WTC11 (cell line): ENCODE data around the gene ZNF214. TPM values are rescaled to one million over a fixed set of nuclear protein-coding genes. Genes with fewer than 3 reads are reported as not detected.

Experiments
- ATAC-seq: fragments of 200-7000 bp; cut with Tn5 transposase; 2 replicates; pipeline ENCODE4 v1.10.0; 2021; ENCODE audit warnings: mild to moderate bottlenecking, moderate library complexity
- CTCF ChIA-PET: fragments of 300-600 bp; sonication (Branson Sonifier 250); formaldehyde crosslinking; loops from one replicate; lab custom pipeline; 2021; ENCODE audit warnings: antibody characterized with exemption; lab: Charles Lee
- POLR2A ChIA-PET: fragments of 350-600 bp; sonication (Branson Sonifier 250); formaldehyde crosslinking; loops from one replicate; lab custom pipeline; 2021; ENCODE audit warnings: antibody characterized with exemption; lab: Charles Lee
- DNase-seq: peaks from one replicate; pipeline ENCODE4 v3.0.0; 2021; ENCODE audit warnings: low spot score
- H3K27ac Mint-ChIP-seq: 2 replicates; pipeline ENCODE4 v1.8.0; 2021; ENCODE audit warnings: mixed read lengths
- H3K27me3 Mint-ChIP-seq: 2 replicates; pipeline ENCODE4 v1.8.0; 2021; ENCODE audit warnings: low read depth, mild to moderate bottlenecking, moderate library complexity, mixed read lengths
- H3K36me3 Mint-ChIP-seq: 2 replicates; pipeline ENCODE4 v1.8.0; 2021; ENCODE audit warnings: mixed read lengths
- H3K4me1 Mint-ChIP-seq: 2 replicates; pipeline ENCODE4 v1.8.0; 2022; ENCODE audit warnings: mixed read lengths
- H3K4me3 Mint-ChIP-seq: 2 replicates; pipeline ENCODE4 v1.8.0; 2021; ENCODE audit warnings: mild to moderate bottlenecking, moderate library complexity, mixed read lengths
- H3K9me3 Mint-ChIP-seq: 2 replicates; pipeline ENCODE4 v1.8.0; 2021; ENCODE audit warnings: mixed read lengths
- ATF1 ChIP-seq: sonication (generic); formaldehyde crosslinking; IDR thresholded peaks from 2 replicates; pipeline ENCODE4 v1.8.1; 2023; ENCODE audit warnings: mild to moderate bottlenecking, moderate library complexity, missing genetic modification reagents
- ELF4 ChIP-seq: sonication (generic); formaldehyde crosslinking; IDR thresholded peaks from 2 replicates; pipeline ENCODE4 v1.8.1; 2022; ENCODE audit warnings: low read depth, mild to moderate bottlenecking, moderate library complexity, missing genetic modification reagents
- EMX1 ChIP-seq: fragments of 250-450 bp; sonication (Bioruptor Pico); IDR thresholded peaks from 2 replicates; pipeline ENCODE4 v1.8.0; 2021; ENCODE audit warnings: mild to moderate bottlenecking
- FOXJ3 ChIP-seq: sonication (generic); formaldehyde crosslinking; IDR thresholded peaks from 2 replicates; pipeline ENCODE4 v1.9.0; 2021; ENCODE audit warnings: missing genetic modification reagents, mild to moderate bottlenecking, borderline replicate concordance
- FOXP1 ChIP-seq: sonication (generic); formaldehyde crosslinking; IDR thresholded peaks from 2 replicates; pipeline ENCODE4 v1.8.0; 2022; ENCODE audit warnings: missing genetic modification reagents, mild to moderate bottlenecking, moderate library complexity, borderline replicate concordance
- IRF2 ChIP-seq: sonication (generic); formaldehyde crosslinking; IDR thresholded peaks from 2 replicates; pipeline ENCODE4 v1.8.0; 2022; ENCODE audit warnings: low read depth, missing genetic modification reagents, borderline replicate concordance
- MXD4 ChIP-seq: fragments of 250-450 bp; sonication (Bioruptor Pico); IDR thresholded peaks from 2 replicates; pipeline ENCODE4 v1.8.0; 2021; ENCODE audit warnings: mild to moderate bottlenecking, moderate library complexity, borderline replicate concordance
- OVOL2 ChIP-seq: fragments of 250-450 bp; sonication (Bioruptor Pico); IDR thresholded peaks from 2 replicates; pipeline ENCODE4 v1.9.0; 2021; ENCODE audit warnings: mild to moderate bottlenecking, borderline replicate concordance
- RELA ChIP-seq: sonication (generic); formaldehyde crosslinking; IDR thresholded peaks from 2 replicates; pipeline ENCODE4 v1.8.1; 2022; ENCODE audit warnings: missing genetic modification reagents, mild to moderate bottlenecking, borderline replicate concordance
- RORB ChIP-seq: fragments of 250-450 bp; sonication (Bioruptor Pico); IDR thresholded peaks from 2 replicates; pipeline ENCODE4 v1.9.0; 2021; ENCODE audit warnings: mild to moderate bottlenecking
- SMAD3 ChIP-seq: sonication (generic); formaldehyde crosslinking; IDR thresholded peaks from 2 replicates; pipeline ENCODE4 v1.8.0; 2022; ENCODE audit warnings: missing genetic modification reagents, mild to moderate bottlenecking, borderline replicate concordance
- TCF7 ChIP-seq: sonication (generic); formaldehyde crosslinking; IDR thresholded peaks from 2 replicates; pipeline ENCODE4 v1.8.0; 2022; ENCODE audit warnings: mild to moderate bottlenecking, low read depth, missing genetic modification reagents, moderate library complexity
- TEAD4 ChIP-seq: sonication (generic); formaldehyde crosslinking; IDR thresholded peaks from 2 replicates; pipeline ENCODE4 v1.8.0; 2022; ENCODE audit warnings: mild to moderate bottlenecking, missing genetic modification reagents
- ZNF317 ChIP-seq: sonication (generic); formaldehyde crosslinking; IDR thresholded peaks from 2 replicates; pipeline ENCODE4 v1.8.1; 2023; ENCODE audit warnings: low read depth, mild to moderate bottlenecking, moderate library complexity, missing genetic modification reagents, borderline replicate concordance
- total RNA-seq: library from RNA; stranded (reverse); gene quantifications from 3 replicates; pipeline ENCODE4 v1.2.3, GENCODE V29; 2021
- TF ChIP-seq, protein P1 (sequence below): sonication (generic); formaldehyde crosslinking; IDR thresholded peaks from 2 replicates; pipeline ENCODE4 v1.8.1; 2022; ENCODE audit warnings: mild to moderate bottlenecking, missing genetic modification reagents, moderate library complexity, borderline replicate concordance
- TF ChIP-seq, protein P2 (sequence below): fragments of 250-450 bp; sonication (Bioruptor Pico); IDR thresholded peaks from 2 replicates; pipeline ENCODE4 v1.9.0; 2021; ENCODE audit warnings: mild to moderate bottlenecking, borderline replicate concordance
- TF ChIP-seq, protein P3 (sequence below): sonication (generic); formaldehyde crosslinking; IDR thresholded peaks from 2 replicates; pipeline ENCODE4 v1.8.1; 2023; ENCODE audit warnings: mild to moderate bottlenecking, missing genetic modification reagents, borderline replicate concordance
- TF ChIP-seq, protein P4 (sequence below): fragments of 250-450 bp; sonication (Bioruptor Pico); IDR thresholded peaks from 2 replicates; pipeline ENCODE4 v1.9.0; 2021; ENCODE audit warnings: moderate library complexity, mild to moderate bottlenecking, inconsistent platforms, borderline replicate concordance
- TF ChIP-seq, protein P5 (sequence below): fragments of 250-450 bp; sonication (Bioruptor Pico); IDR thresholded peaks from 2 replicates; pipeline ENCODE4 v1.9.0; 2021; ENCODE audit warnings: mild to moderate bottlenecking
- TF ChIP-seq, protein P6 (sequence below): sonication (generic); formaldehyde crosslinking; IDR thresholded peaks from 2 replicates; pipeline ENCODE4 v1.8.1; 2022; ENCODE audit warnings: low read depth, missing genetic modification reagents, borderline replicate concordance

Gene ZNF214
- total RNA-seq, 1 experiment from 2014 or later: 4.1 TPM

DNA sequence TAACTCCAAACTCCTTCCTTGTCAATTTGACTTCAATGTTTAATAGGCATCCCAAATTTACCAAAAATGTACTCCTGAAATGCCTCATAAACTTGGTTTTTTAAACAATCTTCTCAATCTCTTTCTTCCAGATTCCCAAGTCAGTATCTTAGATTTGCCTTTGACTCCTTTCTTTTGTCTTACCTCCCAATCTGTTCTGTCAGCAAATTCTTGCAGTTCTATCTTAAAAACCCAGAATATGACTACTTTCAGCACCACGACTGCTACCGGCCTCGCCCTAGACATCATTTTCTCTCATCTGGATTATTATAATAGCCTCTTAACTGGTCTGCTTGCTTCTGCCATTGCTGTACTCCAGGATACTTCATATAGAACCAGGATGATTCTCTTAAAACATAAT lies 8.0 kb upstream of the ZNF214 start:
- no peaks in the 10 kb centered on the region for H3K4me1 Mint-ChIP-seq
- ChIA-PET CTCF (interaction anchor here (1.1 kb wide), 1 partner anchor 215 kb away, joined by 3 read pairs; no protein-coding TSS in a partner anchor), POLR2A (no interaction called here)
- no peak overlapping the region for H3K27ac Mint-ChIP-seq
- DNase-seq (no peak), ATAC-seq (no peak)
- no peak for TF ChIP-seq RELA (CRISPR knock-in tag)
- TF ChIP-seq, protein P1, sequence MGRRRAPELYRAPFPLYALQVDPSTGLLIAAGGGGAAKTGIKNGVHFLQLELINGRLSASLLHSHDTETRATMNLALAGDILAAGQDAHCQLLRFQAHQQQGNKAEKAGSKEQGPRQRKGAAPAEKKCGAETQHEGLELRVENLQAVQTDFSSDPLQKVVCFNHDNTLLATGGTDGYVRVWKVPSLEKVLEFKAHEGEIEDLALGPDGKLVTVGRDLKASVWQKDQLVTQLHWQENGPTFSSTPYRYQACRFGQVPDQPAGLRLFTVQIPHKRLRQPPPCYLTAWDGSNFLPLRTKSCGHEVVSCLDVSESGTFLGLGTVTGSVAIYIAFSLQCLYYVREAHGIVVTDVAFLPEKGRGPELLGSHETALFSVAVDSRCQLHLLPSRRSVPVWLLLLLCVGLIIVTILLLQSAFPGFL (CRISPR knock-in tag): no peak
- no peak for TF ChIP-seq RORB (CRISPR knock-in tag)
- no peak for TF ChIP-seq ATF1 (CRISPR knock-in tag)
- TF ChIP-seq EMX1: no peak
- TF ChIP-seq, protein P2, sequence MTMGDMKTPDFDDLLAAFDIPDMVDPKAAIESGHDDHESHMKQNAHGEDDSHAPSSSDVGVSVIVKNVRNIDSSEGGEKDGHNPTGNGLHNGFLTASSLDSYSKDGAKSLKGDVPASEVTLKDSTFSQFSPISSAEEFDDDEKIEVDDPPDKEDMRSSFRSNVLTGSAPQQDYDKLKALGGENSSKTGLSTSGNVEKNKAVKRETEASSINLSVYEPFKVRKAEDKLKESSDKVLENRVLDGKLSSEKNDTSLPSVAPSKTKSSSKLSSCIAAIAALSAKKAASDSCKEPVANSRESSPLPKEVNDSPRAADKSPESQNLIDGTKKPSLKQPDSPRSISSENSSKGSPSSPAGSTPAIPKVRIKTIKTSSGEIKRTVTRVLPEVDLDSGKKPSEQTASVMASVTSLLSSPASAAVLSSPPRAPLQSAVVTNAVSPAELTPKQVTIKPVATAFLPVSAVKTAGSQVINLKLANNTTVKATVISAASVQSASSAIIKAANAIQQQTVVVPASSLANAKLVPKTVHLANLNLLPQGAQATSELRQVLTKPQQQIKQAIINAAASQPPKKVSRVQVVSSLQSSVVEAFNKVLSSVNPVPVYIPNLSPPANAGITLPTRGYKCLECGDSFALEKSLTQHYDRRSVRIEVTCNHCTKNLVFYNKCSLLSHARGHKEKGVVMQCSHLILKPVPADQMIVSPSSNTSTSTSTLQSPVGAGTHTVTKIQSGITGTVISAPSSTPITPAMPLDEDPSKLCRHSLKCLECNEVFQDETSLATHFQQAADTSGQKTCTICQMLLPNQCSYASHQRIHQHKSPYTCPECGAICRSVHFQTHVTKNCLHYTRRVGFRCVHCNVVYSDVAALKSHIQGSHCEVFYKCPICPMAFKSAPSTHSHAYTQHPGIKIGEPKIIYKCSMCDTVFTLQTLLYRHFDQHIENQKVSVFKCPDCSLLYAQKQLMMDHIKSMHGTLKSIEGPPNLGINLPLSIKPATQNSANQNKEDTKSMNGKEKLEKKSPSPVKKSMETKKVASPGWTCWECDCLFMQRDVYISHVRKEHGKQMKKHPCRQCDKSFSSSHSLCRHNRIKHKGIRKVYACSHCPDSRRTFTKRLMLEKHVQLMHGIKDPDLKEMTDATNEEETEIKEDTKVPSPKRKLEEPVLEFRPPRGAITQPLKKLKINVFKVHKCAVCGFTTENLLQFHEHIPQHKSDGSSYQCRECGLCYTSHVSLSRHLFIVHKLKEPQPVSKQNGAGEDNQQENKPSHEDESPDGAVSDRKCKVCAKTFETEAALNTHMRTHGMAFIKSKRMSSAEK (CRISPR knock-in tag): no peak
- TF ChIP-seq, protein P3, sequence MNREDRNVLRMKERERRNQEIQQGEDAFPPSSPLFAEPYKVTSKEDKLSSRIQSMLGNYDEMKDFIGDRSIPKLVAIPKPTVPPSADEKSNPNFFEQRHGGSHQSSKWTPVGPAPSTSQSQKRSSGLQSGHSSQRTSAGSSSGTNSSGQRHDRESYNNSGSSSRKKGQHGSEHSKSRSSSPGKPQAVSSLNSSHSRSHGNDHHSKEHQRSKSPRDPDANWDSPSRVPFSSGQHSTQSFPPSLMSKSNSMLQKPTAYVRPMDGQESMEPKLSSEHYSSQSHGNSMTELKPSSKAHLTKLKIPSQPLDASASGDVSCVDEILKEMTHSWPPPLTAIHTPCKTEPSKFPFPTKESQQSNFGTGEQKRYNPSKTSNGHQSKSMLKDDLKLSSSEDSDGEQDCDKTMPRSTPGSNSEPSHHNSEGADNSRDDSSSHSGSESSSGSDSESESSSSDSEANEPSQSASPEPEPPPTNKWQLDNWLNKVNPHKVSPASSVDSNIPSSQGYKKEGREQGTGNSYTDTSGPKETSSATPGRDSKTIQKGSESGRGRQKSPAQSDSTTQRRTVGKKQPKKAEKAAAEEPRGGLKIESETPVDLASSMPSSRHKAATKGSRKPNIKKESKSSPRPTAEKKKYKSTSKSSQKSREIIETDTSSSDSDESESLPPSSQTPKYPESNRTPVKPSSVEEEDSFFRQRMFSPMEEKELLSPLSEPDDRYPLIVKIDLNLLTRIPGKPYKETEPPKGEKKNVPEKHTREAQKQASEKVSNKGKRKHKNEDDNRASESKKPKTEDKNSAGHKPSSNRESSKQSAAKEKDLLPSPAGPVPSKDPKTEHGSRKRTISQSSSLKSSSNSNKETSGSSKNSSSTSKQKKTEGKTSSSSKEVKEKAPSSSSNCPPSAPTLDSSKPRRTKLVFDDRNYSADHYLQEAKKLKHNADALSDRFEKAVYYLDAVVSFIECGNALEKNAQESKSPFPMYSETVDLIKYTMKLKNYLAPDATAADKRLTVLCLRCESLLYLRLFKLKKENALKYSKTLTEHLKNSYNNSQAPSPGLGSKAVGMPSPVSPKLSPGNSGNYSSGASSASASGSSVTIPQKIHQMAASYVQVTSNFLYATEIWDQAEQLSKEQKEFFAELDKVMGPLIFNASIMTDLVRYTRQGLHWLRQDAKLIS (CRISPR knock-in tag): no peak
- TF ChIP-seq IRF2 (CRISPR knock-in tag): no peak
- no peak for TF ChIP-seq TCF7 (CRISPR knock-in tag)
- no peak for TF ChIP-seq SMAD3 (CRISPR knock-in tag)
- H3K36me3 Mint-ChIP-seq: no peaks in the 10 kb centered on the region
- H3K4me3 Mint-ChIP-seq: no peak overlapping the region
- H3K9me3 Mint-ChIP-seq: no peaks in the 10 kb centered on the region
- H3K27me3 Mint-ChIP-seq: peaks cover 36% of the 10 kb centered on the region

DNA sequence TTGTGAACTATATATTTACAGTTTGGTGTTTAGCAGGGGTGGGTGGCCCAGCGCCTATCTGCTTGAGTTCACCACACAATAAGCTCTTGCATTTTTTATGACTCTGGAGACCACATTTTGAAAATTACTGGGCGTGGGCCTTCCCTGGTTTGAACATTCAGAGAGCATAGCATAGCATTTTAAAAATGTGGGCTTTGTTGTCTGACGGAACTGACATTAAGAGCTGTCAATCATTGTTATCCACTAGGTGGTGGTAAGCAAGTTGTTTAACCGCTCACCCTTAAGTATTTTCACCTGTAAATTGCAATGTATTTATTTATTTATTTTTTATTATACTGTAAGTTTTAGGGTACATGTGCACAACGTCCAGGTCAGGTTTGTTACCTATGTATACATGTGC lies 1.2 kb upstream of the ZNF214 start:
- H3K36me3 Mint-ChIP-seq: no peaks in the 10 kb centered on the region
- POLR2A ChIA-PET: interaction anchor here (1.3 kb wide), 1 partner anchor 231 kb away, joined by 3 read pairs; the partner anchor contains the start of gene SYT9
- H3K4me1 Mint-ChIP-seq: peaks cover 9% of the 10 kb centered on the region
- H3K27ac Mint-ChIP-seq: no peak overlapping the region
- ATAC-seq (no peak), DNase-seq (no peak)
- H3K27me3 Mint-ChIP-seq: peaks cover 41% of the 10 kb centered on the region
- 0 out of 2 replicates have a peak overlapping the region, but pooled peaks have one; percentile 100 for H3K4me3 Mint-ChIP-seq
- CTCF ChIA-PET: interaction anchor here (0.6 to 2.4 kb wide), 6 partner anchors 203 to 550 kb away, joined by 3 to 24 read pairs (median 4); no protein-coding TSS in a partner anchor
- no peaks in the 10 kb centered on the region for H3K9me3 Mint-ChIP-seq
- TF ChIP-seq, protein P4, sequence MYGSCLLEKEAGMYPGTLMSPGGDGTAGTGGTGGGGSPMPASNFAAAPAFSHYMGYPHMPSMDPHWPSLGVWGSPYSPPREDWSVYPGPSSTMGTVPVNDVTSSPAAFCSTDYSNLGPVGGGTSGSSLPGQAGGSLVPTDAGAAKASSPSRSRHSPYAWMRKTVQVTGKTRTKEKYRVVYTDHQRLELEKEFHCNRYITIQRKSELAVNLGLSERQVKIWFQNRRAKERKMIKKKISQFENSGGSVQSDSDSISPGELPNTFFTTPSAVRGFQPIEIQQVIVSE (CRISPR knock-in tag): no peak
- TF ChIP-seq ZNF317 (no peak), FOXJ3 (CRISPR knock-in tag) (no peak), SMAD3 (CRISPR knock-in tag) (no peak), FOXP1 (CRISPR knock-in tag) (no peak), MXD4 (CRISPR knock-in tag) (no peak), ELF4 (CRISPR knock-in tag) (no peak), OVOL2 (no peak), TEAD4 (CRISPR knock-in tag) (no peak)
- TF ChIP-seq, protein P5, sequence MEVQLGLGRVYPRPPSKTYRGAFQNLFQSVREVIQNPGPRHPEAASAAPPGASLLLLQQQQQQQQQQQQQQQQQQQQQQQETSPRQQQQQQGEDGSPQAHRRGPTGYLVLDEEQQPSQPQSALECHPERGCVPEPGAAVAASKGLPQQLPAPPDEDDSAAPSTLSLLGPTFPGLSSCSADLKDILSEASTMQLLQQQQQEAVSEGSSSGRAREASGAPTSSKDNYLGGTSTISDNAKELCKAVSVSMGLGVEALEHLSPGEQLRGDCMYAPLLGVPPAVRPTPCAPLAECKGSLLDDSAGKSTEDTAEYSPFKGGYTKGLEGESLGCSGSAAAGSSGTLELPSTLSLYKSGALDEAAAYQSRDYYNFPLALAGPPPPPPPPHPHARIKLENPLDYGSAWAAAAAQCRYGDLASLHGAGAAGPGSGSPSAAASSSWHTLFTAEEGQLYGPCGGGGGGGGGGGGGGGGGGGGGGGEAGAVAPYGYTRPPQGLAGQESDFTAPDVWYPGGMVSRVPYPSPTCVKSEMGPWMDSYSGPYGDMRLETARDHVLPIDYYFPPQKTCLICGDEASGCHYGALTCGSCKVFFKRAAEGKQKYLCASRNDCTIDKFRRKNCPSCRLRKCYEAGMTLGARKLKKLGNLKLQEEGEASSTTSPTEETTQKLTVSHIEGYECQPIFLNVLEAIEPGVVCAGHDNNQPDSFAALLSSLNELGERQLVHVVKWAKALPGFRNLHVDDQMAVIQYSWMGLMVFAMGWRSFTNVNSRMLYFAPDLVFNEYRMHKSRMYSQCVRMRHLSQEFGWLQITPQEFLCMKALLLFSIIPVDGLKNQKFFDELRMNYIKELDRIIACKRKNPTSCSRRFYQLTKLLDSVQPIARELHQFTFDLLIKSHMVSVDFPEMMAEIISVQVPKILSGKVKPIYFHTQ (CRISPR knock-in tag): no peak
- TF ChIP-seq, protein P6, sequence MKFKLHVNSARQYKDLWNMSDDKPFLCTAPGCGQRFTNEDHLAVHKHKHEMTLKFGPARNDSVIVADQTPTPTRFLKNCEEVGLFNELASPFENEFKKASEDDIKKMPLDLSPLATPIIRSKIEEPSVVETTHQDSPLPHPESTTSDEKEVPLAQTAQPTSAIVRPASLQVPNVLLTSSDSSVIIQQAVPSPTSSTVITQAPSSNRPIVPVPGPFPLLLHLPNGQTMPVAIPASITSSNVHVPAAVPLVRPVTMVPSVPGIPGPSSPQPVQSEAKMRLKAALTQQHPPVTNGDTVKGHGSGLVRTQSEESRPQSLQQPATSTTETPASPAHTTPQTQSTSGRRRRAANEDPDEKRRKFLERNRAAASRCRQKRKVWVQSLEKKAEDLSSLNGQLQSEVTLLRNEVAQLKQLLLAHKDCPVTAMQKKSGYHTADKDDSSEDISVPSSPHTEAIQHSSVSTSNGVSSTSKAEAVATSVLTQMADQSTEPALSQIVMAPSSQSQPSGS (CRISPR knock-in tag): no peak
